Subcutaneous adipose tissue (tissue), 4 donors: ENCODE measurements around the gene ATG14. TPM values are rescaled to one million over a fixed set of nuclear protein-coding genes. Genes with fewer than 3 reads are reported as not detected.

Experiments
- total RNA-seq, 4 donors: library from RNA; depleted of rRNA; stranded (reverse); fragments of >200 nt; gene quantifications; one replicate each; pipeline ENCODE4 v1.1.0, GENCODE V29; 2016
- TF ChIP-seq, protein P1 (sequence below): fragments of 450-650 bp; IDR thresholded peaks from one replicate; pipeline ENCODE4 v1.5.1; 2016; ENCODE audit warnings: low read depth, mild to moderate bottlenecking, control low read depth, antibody characterized with exemption, moderate library complexity

ATG14 gene, protein sequence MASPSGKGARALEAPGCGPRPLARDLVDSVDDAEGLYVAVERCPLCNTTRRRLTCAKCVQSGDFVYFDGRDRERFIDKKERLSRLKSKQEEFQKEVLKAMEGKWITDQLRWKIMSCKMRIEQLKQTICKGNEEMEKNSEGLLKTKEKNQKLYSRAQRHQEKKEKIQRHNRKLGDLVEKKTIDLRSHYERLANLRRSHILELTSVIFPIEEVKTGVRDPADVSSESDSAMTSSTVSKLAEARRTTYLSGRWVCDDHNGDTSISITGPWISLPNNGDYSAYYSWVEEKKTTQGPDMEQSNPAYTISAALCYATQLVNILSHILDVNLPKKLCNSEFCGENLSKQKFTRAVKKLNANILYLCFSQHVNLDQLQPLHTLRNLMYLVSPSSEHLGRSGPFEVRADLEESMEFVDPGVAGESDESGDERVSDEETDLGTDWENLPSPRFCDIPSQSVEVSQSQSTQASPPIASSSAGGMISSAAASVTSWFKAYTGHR
- total RNA-seq = 10 to 100 TPM; 15.0 to 24.3 (median 19.7) TPM

DNA sequence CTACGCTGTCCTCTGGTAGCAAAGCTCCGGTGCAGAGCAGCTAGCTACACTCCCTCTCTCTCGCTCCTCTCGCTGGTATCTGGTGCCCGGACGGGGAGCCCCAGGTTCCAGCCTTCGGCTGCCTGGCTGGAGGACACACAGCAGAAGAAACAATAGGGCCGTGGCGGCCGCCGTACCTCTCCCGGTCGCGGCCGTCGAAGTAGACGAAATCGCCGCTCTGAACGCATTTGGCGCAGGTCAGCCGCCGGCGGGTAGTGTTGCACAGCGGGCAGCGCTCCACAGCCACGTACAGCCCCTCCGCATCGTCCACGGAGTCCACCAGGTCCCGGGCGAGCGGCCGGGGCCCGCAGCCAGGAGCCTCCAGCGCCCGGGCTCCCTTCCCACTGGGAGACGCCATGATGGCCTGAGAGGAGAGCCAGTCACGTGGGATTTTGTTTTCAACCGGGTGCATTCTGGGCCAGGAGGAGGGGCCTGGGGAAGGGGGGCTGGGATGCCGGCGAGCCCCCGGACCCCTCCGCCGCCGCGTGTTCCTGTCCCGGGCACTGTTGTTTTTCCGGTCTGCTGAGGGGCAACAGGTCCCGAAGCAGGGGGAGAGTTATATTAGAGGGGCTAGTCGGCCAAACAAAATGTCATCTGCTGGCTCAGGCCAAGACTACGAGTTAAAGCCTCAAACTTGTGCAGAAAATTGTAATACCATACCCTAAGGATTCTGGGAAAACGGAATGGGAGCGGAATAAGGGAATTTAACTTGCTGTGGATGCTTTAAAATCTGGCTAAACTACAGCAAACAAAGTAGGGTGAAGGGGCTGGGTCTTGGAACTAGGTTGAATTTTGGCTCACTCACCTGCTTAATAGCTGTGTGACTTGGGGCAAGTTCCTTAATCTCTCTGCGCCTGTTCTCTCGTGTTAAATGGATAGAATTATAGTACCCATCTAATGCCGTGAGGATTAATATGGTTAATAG is at the start of gene ATG14:
ATG14 (minus strand) TSS at position 405 of the 964 bp plus-strand sequence; CDS start at position 397, 8 bp downstream.
- TF ChIP-seq, protein P1, sequence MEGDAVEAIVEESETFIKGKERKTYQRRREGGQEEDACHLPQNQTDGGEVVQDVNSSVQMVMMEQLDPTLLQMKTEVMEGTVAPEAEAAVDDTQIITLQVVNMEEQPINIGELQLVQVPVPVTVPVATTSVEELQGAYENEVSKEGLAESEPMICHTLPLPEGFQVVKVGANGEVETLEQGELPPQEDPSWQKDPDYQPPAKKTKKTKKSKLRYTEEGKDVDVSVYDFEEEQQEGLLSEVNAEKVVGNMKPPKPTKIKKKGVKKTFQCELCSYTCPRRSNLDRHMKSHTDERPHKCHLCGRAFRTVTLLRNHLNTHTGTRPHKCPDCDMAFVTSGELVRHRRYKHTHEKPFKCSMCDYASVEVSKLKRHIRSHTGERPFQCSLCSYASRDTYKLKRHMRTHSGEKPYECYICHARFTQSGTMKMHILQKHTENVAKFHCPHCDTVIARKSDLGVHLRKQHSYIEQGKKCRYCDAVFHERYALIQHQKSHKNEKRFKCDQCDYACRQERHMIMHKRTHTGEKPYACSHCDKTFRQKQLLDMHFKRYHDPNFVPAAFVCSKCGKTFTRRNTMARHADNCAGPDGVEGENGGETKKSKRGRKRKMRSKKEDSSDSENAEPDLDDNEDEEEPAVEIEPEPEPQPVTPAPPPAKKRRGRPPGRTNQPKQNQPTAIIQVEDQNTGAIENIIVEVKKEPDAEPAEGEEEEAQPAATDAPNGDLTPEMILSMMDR = no peak

- TF ChIP-seq, protein P1 = no peak
Observed at GRCh38 chr14:55458800-55459515, 47.3 kb upstream of the ATG14 start.

DNA sequence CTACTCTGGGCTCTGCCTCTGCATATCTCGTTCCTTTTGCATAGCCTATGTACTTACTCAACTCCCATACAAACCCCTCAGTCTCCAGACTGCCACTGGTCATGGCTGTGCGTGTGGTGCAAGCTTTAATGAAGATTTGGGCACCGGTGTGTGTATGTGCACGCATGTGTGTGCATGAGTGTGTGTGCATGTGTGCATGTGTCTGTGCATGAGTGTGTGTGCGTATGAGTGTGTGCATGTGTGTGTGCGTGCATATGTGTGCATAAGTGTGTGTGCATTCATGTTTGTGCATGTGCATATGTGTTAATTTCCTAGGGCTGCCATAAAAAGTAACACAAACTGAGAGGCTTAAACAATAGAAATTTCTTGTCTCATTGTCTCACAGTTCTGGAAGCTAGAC is 45.9 kb upstream of the ATG14 start:
- TF ChIP-seq, protein P1 = no peak

DNA sequence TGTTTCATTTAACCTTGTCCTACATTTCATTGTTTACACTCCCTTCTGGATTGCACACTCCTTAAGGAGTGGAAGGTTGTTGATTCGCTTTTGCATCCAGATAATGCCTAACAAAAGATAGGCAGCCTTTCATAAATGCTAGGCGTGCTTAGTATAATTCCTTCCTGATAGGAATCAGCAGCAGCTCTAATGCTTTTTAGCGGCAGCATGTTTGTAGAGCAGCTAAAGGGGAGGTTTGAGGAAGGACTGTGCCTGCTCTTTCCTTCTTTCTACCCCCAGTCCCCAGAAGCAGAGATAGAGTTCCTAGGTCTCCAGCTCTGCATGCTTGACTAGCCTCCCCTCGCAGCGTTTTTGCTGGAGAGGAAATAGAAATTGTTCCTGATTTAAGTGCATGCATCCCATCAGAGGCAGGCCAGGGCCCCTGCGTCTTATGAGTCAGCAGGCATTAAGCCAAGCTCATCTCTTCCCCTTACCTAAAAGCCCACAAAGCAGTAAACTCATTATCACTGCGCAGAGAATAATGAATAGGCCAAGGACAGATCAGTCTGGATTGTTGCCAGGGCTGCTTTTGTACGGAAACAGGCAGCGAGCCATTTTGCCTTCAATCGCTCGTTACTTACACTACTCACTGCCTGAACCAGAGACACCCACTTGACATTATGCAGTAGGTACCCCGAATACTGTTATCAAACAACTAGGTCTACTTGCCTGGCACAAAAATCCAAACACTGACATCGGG is 42.8 kb upstream of the ATG14 start:
- TF ChIP-seq, protein P1 = no peak

DNA sequence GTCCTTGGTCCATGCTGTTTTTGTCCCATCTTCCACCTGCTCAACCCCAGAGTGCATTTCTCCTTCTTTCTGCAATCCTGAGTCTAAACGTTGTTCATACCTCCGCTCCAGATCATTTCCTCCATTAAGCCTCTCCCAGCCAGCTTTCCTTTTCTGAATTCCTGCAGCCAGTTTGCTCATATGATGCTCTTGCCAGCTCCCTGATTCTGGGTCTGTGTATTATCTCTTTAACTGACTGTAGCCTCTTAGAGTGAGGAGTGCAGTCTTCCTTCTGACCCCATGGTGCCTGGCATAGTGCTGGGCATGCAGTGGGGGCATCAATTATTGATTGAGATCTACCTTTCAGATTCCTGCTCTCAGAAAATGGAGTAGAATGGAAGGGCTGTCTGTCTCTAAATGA is 40.3 kb upstream of the ATG14 start:
- TF ChIP-seq, protein P1 = no peak

- TF ChIP-seq, protein P1 = no peak
Observed at GRCh38 chr14:55451398-55451797, 39.8 kb upstream of the ATG14 start.
